Endothelial cell of umbilical vein (primary cell): ENCODE measurements around the gene LMAN1L. TPM values are rescaled to one million over a fixed set of nuclear protein-coding genes. Genes with fewer than 3 reads are reported as not detected.

Experiments used
- BruUV-seq: library from RNA; stranded (reverse); fragments of 400-500 nt; replicated peaks from 2 replicates; lab custom pipeline; 2021; lab: Mats Ljungman, UMichigan
- CTCF ChIA-PET: fragments of 300-600, 350-600 bp; sonication (Branson Sonifier 250); formaldehyde crosslinking; loops from one replicate; lab custom pipeline; 2021; ENCODE audit warnings: antibody characterized with exemption, inconsistent platforms; lab: Charles Lee
- POLR2A ChIA-PET: fragments of 300-600, 350-600 bp; sonication (Branson Sonifier 250); formaldehyde crosslinking; loops from one replicate; lab custom pipeline; 2021; ENCODE audit warnings: antibody characterized with exemption, inconsistent platforms; lab: Charles Lee
- DNase-seq: peaks from one replicate; pipeline ENCODE4 v3.0.0-alpha.2; 2011; ENCODE audit warnings: low read depth, low spot score
- FAIRE-seq: peaks from 2 replicates; lab custom pipeline; 2011; peaks lifted over from hg19 to GRCh38; lab: Jason Lieb, UNC
- H2AFZ ChIP-seq: 2 replicates; pipeline ENCODE4 v1.6.0; 2012; ENCODE audit warnings: low read depth, low read length, control low read depth, inconsistent platforms
- H3K27ac ChIP-seq: 2 replicates; pipeline ENCODE4 v1.5.1; 2011; ENCODE audit warnings: low read depth, mild to moderate bottlenecking, control low read depth, low read length, moderate library complexity; ENCODE audit not compliant: insufficient read depth
- H3K27me3 ChIP-seq, 2 experiments: 2 replicates each; pipeline versions ENCODE4 v1.6.0 to v1.6.1; 2011; ENCODE audit warnings: low read length in 2 of 2, mixed read lengths in 1 of 2; ENCODE audit not compliant: control insufficient read depth in 2 of 2, insufficient read depth in 2 of 2
- H3K36me3 ChIP-seq, 2 experiments: 2 replicates in 1 of 2; 3 replicates in 1 of 2; pipeline ENCODE4 v1.5.1; 2011; ENCODE audit warnings: low read length in 2 of 2, mild to moderate bottlenecking in 1 of 2, moderate library complexity in 1 of 2; ENCODE audit not compliant: control insufficient read depth in 2 of 2, insufficient read depth in 2 of 2; ENCODE audit errors: extremely low read depth in 1 of 2
- H3K4me1 ChIP-seq: 3 replicates; pipeline ENCODE4 v1.5.1; 2011; ENCODE audit warnings: mild to moderate bottlenecking, low read length; ENCODE audit not compliant: control insufficient read depth, insufficient read depth; ENCODE audit errors: extremely low read depth
- H3K4me2 ChIP-seq: 2 replicates; pipeline ENCODE4 v1.6.1; 2011; ENCODE audit warnings: low read length, control low read depth, mixed read lengths; ENCODE audit not compliant: insufficient read depth
- H3K4me3 ChIP-seq, 3 experiments: fragments of 200-600 bp in 1 of 3; sonication (generic), shearing (Covaris generic) in 1 of 3; replicated peaks in 1 of 3; 2 replicates each; pipeline ENCODE4 v1.5.1; 2011 to 2016; ENCODE audit warnings: control low read depth in 3 of 3, low read length in 3 of 3, mild to moderate bottlenecking in 2 of 3, inconsistent platforms in 1 of 3, low read depth in 1 of 3, moderate library complexity in 1 of 3; ENCODE audit not compliant: insufficient read depth in 1 of 3
- H3K79me2 ChIP-seq: 2 replicates; pipeline ENCODE4 v1.6.0; 2012; ENCODE audit warnings: low read length, inconsistent platforms; ENCODE audit not compliant: control insufficient read depth, insufficient read depth
- H3K9ac ChIP-seq: replicated peaks from 2 replicates; pipeline ENCODE3; 2011; ENCODE audit warnings: low read length, control low read depth; ENCODE audit not compliant: insufficient read depth; ENCODE audit errors: extremely low read depth
- H3K9me1 ChIP-seq: replicated peaks from 3 replicates; pipeline ENCODE4 v1.6.0; 2011; ENCODE audit warnings: mild to moderate bottlenecking, low read length; ENCODE audit not compliant: control insufficient read depth, insufficient read depth; ENCODE audit errors: extremely low read depth
- H3K9me3 ChIP-seq: replicated peaks from 2 replicates; pipeline ENCODE4 v1.5.1; 2012; ENCODE audit warnings: low read length, inconsistent platforms; ENCODE audit not compliant: control insufficient read depth, insufficient read depth
- H4K20me1 ChIP-seq: replicated peaks from 2 replicates; pipeline ENCODE3; 2011; ENCODE audit warnings: mild to moderate bottlenecking, low read length; ENCODE audit not compliant: control insufficient read depth, insufficient read depth; ENCODE audit errors: extremely low read depth
- EZH2 ChIP-seq: IDR thresholded peaks from 2 replicates; pipeline ENCODE4 v1.6.1; 2012; ENCODE audit warnings: borderline replicate concordance, low read depth, mild to moderate bottlenecking, moderate library complexity, low read length, inconsistent platforms; ENCODE audit not compliant: severe bottlenecking
- FOS ChIP-seq: IDR thresholded peaks from 2 replicates; pipeline ENCODE4 v1.6.1; 2011; ENCODE audit warnings: mild to moderate bottlenecking, low read length, moderate library complexity, borderline replicate concordance; ENCODE audit not compliant: insufficient read depth
- GATA2 ChIP-seq: IDR thresholded peaks from 2 replicates; pipeline ENCODE4 v1.7.0; 2011; ENCODE audit warnings: low read depth, mild to moderate bottlenecking, moderate library complexity, mixed read lengths, low read length; ENCODE audit not compliant: insufficient read length, insufficient read depth
- JUN ChIP-seq: IDR thresholded peaks from 2 replicates; pipeline ENCODE4 v1.6.1; 2011; ENCODE audit warnings: borderline replicate concordance, low read depth; ENCODE audit not compliant: insufficient read length, insufficient read depth
- MYC ChIP-seq: IDR thresholded peaks from one replicate; pipeline ENCODE4 v1.6.1; 2011; ENCODE audit warnings: mild to moderate bottlenecking, low read depth, low read length
- POLR2A ChIP-seq: IDR thresholded peaks from 2 replicates; pipeline ENCODE4 v1.6.1; 2012; ENCODE audit warnings: low read depth, mild to moderate bottlenecking, control low read depth, low read length
- POLR2AphosphoS5 ChIP-seq: IDR thresholded peaks from 2 replicates; pipeline ENCODE4 v1.6.1; 2012; ENCODE audit warnings: low read depth, mild to moderate bottlenecking, control low read depth, low read length, moderate library complexity; ENCODE audit not compliant: insufficient read depth
- dilution Hi-C: fragments of 300-500 bp; cut with MboI; formaldehyde crosslinking; loops from one replicate; pipeline ENCODE4 v1.15.0; 2019; ENCODE audit warnings: low sequenced_read_pairs; ENCODE audit not compliant: extremely low pct_ligation_motif_present
- intact Hi-C: fragments of 100-400 bp; cut with micrococcal nuclease; formaldehyde crosslinking; loops from one replicate; pipeline ENCODE4 v1.10.0; 2022
- polyA plus RNA-seq, 4 experiments: library from polyadenylated mRNA; depleted of rRNA in 3 of 4; stranded (reverse) in 3 of 4; unstranded in 1 of 4; fragments of >200 nt; gene quantifications; 2 replicates each; pipeline versions ENCODE4 v1.2.1 to v1.2.3, GENCODE V29; 2011 to 2012; ENCODE audit warnings: missing spikeins in 1 of 4
- total RNA-seq: library from RNA; stranded (reverse); gene quantifications from 2 replicates; pipeline ENCODE4 v1.2.3, GENCODE V29; 2021
- TF ChIP-seq, protein P1 (sequence below), 2 donors: IDR thresholded peaks; 1 replicate in 1 of 2; 2 replicates in 1 of 2; pipeline ENCODE4 v1.5.1; 2011; ENCODE audit warnings: low read length in 2 of 2, mild to moderate bottlenecking in 2 of 2, moderate library complexity in 2 of 2, control low read depth in 1 of 2, inconsistent platforms in 1 of 2, low read depth in 1 of 2; ENCODE audit not compliant: insufficient read depth in 1 of 2; ENCODE audit errors: extremely low read depth in 1 of 2
- TF ChIP-seq, protein P2 (sequence below): IDR thresholded peaks from 2 replicates; pipeline ENCODE4 v1.6.1; 2011; ENCODE audit not compliant: insufficient read depth, insufficient read length

Gene LMAN1L
- total and polyA plus RNA-seq, 2 donors (not counting 3 experiments of a cell fraction or from before 2014, with no cell fraction given): not detected

DNA sequence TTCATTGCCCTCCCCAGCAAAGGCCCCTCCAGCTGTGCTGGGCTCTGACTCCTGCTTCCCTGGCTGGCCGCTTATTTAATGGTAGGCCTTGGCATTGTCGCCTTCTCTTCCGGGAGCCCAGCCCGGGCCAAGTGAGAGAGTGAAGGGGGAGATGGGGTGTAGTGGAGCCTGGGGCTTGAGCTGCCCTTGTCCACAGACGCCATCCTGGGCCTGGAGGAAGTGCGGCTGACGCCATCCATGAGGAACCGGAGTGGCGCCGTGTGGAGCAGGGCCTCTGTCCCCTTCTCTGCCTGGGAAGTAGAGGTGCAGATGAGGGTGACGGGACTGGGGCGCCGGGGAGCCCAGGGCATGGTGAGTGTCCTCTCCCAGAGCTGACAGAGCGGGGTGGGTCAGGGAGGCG, 3.3 kb downstream of the LMAN1L start:
- FAIRE-seq: no peak
- H3K9me3 ChIP-seq: no peaks in the 10 kb centered on the region
- H3K79me2 ChIP-seq: no peaks in the 10 kb centered on the region
- no peaks in the 10 kb centered on the region for H4K20me1 ChIP-seq
- DNase-seq: no peak
- intact Hi-C loops: no loop called here
- H3K27me3 ChIP-seq: no peaks in the 10 kb centered on the region
- no peak for TF ChIP-seq EZH2
- no peak for TF ChIP-seq JUN
- no peak for TF ChIP-seq GATA2
- TF ChIP-seq MYC: no peak
- TF ChIP-seq POLR2A: no peak
- no peak for TF ChIP-seq FOS
- TF ChIP-seq, protein P1, sequence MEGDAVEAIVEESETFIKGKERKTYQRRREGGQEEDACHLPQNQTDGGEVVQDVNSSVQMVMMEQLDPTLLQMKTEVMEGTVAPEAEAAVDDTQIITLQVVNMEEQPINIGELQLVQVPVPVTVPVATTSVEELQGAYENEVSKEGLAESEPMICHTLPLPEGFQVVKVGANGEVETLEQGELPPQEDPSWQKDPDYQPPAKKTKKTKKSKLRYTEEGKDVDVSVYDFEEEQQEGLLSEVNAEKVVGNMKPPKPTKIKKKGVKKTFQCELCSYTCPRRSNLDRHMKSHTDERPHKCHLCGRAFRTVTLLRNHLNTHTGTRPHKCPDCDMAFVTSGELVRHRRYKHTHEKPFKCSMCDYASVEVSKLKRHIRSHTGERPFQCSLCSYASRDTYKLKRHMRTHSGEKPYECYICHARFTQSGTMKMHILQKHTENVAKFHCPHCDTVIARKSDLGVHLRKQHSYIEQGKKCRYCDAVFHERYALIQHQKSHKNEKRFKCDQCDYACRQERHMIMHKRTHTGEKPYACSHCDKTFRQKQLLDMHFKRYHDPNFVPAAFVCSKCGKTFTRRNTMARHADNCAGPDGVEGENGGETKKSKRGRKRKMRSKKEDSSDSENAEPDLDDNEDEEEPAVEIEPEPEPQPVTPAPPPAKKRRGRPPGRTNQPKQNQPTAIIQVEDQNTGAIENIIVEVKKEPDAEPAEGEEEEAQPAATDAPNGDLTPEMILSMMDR (IDR thresholded peaks at IDR 0.05; ENCODE audit: extremely low read depth in 1 of 2, insufficient read depth in 1 of 2, low read depth in 1 of 2, low read length in 2 of 2): no peak
- TF ChIP-seq, protein P2, sequence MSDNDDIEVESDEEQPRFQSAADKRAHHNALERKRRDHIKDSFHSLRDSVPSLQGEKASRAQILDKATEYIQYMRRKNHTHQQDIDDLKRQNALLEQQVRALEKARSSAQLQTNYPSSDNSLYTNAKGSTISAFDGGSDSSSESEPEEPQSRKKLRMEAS: no peak
- no peak for TF ChIP-seq POLR2AphosphoS5
- no peak overlapping the region for H3K9ac ChIP-seq
- no TSS peak for BruUV-seq
- H3K9me1 ChIP-seq: no peaks in the 10 kb centered on the region
- no peak overlapping the region for H3K4me3 ChIP-seq
- peaks cover 8% of the 10 kb centered on the region for H3K4me1 ChIP-seq
- no peak overlapping the region for H3K4me2 ChIP-seq
- ChIA-PET CTCF (interaction anchor here (1.3 kb wide), 1 partner anchor 11 kb away, joined by 3 read pairs; no protein-coding TSS in a partner anchor), POLR2A (no interaction called here)
- H2AFZ ChIP-seq: no peak overlapping the region
- no peaks in the 10 kb centered on the region for H3K36me3 ChIP-seq
- H3K27ac ChIP-seq: no peak overlapping the region
- dilution Hi-C loops: no loop called here
